ENCODE measurements around the gene COASY. TPM values are rescaled to one million over a fixed set of nuclear protein-coding genes. Genes with fewer than 3 reads are reported as not detected.

Gene COASY
- total RNA-seq, 1 experiment from 2014 or later, result 131 TPM

DNA sequence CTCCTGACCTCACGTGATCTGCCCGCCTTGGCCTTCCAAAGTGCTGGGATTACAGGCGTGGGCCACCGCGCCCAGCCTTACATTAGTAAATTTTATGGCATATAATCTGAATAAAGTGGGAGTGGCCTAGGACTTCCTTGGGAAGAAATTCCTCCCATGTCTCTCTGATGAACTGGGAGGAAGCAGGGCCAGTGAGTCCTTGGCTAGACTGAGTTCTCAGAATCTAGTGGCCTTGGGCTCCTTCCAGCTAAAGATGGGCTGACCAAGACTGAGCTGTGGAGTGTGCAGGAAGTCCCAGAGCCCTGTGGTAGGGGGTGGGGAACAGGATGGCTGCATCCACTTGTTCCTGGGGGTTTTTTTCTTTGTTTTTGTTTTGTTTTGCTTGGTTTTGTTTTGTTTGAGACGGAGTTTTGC is 35.9 kb upstream of the COASY start:
- Mint-ChIP-seq H3K27me3 (ENCODE audit: low read depth) (peaks cover 13% of the 10 kb centered on the region), H3K27ac (no peak overlapping the region), H3K9me3 (no peaks in the 10 kb centered on the region), H3K4me3 (no peak overlapping the region), H3K36me3 (peaks cover 10% of the 10 kb centered on the region), H3K4me1 (no peaks in the 10 kb centered on the region; the same call in 1 of the 2 replicates)
- no peak for DNase-seq (ENCODE audit: low spot score)
- POLR2A ChIA-PET, result no interaction called here
- no peak for ATAC-seq
- TF ChIP-seq TCF7 (CRISPR knock-in tag; IDR thresholded peaks at IDR 0.05; ENCODE audit: low read depth), result no peak
- no peak for TF ChIP-seq ETV6 (CRISPR knock-in tag; IDR thresholded peaks at IDR 0.05)
- no peak for TF ChIP-seq ZNF219 (CRISPR knock-in tag; IDR thresholded peaks at IDR 0.05; ENCODE audit: borderline replicate concordance)
- TF ChIP-seq, protein P1, sequence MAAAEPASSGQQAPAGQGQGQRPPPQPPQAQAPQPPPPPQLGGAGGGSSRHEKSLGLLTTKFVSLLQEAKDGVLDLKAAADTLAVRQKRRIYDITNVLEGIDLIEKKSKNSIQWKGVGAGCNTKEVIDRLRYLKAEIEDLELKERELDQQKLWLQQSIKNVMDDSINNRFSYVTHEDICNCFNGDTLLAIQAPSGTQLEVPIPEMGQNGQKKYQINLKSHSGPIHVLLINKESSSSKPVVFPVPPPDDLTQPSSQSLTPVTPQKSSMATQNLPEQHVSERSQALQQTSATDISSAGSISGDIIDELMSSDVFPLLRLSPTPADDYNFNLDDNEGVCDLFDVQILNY (CRISPR knock-in tag; IDR thresholded peaks at IDR 0.05), result no peak
- TF ChIP-seq, protein P2, sequence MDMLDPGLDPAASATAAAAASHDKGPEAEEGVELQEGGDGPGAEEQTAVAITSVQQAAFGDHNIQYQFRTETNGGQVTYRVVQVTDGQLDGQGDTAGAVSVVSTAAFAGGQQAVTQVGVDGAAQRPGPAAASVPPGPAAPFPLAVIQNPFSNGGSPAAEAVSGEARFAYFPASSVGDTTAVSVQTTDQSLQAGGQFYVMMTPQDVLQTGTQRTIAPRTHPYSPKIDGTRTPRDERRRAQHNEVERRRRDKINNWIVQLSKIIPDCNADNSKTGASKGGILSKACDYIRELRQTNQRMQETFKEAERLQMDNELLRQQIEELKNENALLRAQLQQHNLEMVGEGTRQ (CRISPR knock-in tag; IDR thresholded peaks at IDR 0.05), result no peak
- TF ChIP-seq, protein P3, sequence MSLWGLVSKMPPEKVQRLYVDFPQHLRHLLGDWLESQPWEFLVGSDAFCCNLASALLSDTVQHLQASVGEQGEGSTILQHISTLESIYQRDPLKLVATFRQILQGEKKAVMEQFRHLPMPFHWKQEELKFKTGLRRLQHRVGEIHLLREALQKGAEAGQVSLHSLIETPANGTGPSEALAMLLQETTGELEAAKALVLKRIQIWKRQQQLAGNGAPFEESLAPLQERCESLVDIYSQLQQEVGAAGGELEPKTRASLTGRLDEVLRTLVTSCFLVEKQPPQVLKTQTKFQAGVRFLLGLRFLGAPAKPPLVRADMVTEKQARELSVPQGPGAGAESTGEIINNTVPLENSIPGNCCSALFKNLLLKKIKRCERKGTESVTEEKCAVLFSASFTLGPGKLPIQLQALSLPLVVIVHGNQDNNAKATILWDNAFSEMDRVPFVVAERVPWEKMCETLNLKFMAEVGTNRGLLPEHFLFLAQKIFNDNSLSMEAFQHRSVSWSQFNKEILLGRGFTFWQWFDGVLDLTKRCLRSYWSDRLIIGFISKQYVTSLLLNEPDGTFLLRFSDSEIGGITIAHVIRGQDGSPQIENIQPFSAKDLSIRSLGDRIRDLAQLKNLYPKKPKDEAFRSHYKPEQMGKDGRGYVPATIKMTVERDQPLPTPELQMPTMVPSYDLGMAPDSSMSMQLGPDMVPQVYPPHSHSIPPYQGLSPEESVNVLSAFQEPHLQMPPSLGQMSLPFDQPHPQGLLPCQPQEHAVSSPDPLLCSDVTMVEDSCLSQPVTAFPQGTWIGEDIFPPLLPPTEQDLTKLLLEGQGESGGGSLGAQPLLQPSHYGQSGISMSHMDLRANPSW (CRISPR knock-in tag; conservative IDR thresholded peaks at IDR 0.05; ENCODE audit: low read depth), result no peak
- TF ChIP-seq NFYB (CRISPR knock-in tag; conservative IDR thresholded peaks at IDR 0.05; ENCODE audit: low read depth), result no peak
- TF ChIP-seq FOXK1 (CRISPR knock-in tag; IDR thresholded peaks at IDR 0.05), result no peak
- no peak for TF ChIP-seq ZNF317 (CRISPR knock-in tag; IDR thresholded peaks at IDR 0.05; ENCODE audit: borderline replicate concordance, low read depth)
- TF ChIP-seq, protein P4, sequence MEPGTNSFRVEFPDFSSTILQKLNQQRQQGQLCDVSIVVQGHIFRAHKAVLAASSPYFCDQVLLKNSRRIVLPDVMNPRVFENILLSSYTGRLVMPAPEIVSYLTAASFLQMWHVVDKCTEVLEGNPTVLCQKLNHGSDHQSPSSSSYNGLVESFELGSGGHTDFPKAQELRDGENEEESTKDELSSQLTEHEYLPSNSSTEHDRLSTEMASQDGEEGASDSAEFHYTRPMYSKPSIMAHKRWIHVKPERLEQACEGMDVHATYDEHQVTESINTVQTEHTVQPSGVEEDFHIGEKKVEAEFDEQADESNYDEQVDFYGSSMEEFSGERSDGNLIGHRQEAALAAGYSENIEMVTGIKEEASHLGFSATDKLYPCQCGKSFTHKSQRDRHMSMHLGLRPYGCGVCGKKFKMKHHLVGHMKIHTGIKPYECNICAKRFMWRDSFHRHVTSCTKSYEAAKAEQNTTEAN (CRISPR knock-in tag; IDR thresholded peaks at IDR 0.05), result no peak
- TF ChIP-seq, protein P5, sequence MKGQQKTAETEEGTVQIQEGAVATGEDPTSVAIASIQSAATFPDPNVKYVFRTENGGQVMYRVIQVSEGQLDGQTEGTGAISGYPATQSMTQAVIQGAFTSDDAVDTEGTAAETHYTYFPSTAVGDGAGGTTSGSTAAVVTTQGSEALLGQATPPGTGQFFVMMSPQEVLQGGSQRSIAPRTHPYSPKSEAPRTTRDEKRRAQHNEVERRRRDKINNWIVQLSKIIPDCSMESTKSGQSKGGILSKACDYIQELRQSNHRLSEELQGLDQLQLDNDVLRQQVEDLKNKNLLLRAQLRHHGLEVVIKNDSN (CRISPR knock-in tag; IDR thresholded peaks at IDR 0.05), result no peak
- no peak for TF ChIP-seq GRHL2 (CRISPR knock-in tag; IDR thresholded peaks at IDR 0.05; ENCODE audit: insufficient replicate concordance, severe bottlenecking)
- CTCF ChIA-PET, result interaction anchor here (3.2 kb wide), 1 partner anchor 8 kb away, joined by 72 read pairs; no protein-coding TSS in a partner anchor

DNA sequence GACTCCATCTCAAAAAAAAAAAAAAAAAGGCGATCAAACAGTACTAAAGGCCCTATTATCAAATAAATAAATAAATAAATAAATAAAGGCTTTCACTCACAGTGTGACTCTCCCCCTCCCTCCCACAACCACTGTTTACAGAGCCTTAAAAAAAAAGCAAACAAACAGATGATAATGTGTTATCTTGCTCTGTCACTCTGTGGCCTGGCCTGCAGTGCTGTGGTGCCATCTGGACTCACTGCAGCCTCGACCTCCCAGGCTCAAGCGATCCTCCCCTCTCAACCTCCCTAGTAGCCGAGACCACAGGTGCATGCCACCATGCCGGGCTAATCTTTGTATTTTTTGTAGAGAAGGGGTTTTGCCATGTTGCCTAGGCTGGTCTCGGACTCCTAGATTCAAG is 34.0 kb upstream of the COASY start:
- H3K27ac Mint-ChIP-seq, result no peak overlapping the region
- DNase-seq (ENCODE audit: low spot score), result no peak
- no peak overlapping the region for H3K4me3 Mint-ChIP-seq
- ChIA-PET POLR2A (interaction anchor here (0.6 to 1.1 kb wide), 4 partner anchors 10 to 194 kb away, joined by 3 to 6 read pairs (median 3); partner anchors contain the start of gene CAVIN1), CTCF (interaction anchor here (0.5 to 3.2 kb wide), 73 partner anchors 8 to 1599 kb away, joined by 3 to 72 read pairs (median 5); partner anchors contain the start of genes CAVIN1, DNAJC7, GHDC and HSPB9)
- H3K9me3 Mint-ChIP-seq, result no peaks in the 10 kb centered on the region
- peaks cover 3% of the 10 kb centered on the region; the same call in 1 of the 2 replicates for H3K36me3 Mint-ChIP-seq
- H3K4me1 Mint-ChIP-seq, result peaks cover 4% of the 10 kb centered on the region
- H3K27me3 Mint-ChIP-seq (ENCODE audit: low read depth), result peaks cover 24% of the 10 kb centered on the region
- ATAC-seq, result no peak
- no peak for TF ChIP-seq GABPB1 (CRISPR knock-in tag; IDR thresholded peaks at IDR 0.05)
- TF ChIP-seq, protein P3 (CRISPR knock-in tag; conservative IDR thresholded peaks at IDR 0.05; ENCODE audit: low read depth), result no peak
- TF ChIP-seq FOXK1 (CRISPR knock-in tag; IDR thresholded peaks at IDR 0.05), result no peak
- TF ChIP-seq JUN (CRISPR knock-in tag; IDR thresholded peaks at IDR 0.05), result no peak
- no peak for TF ChIP-seq MYBL2 (CRISPR knock-in tag; IDR thresholded peaks at IDR 0.05)
- TF ChIP-seq, protein P6, sequence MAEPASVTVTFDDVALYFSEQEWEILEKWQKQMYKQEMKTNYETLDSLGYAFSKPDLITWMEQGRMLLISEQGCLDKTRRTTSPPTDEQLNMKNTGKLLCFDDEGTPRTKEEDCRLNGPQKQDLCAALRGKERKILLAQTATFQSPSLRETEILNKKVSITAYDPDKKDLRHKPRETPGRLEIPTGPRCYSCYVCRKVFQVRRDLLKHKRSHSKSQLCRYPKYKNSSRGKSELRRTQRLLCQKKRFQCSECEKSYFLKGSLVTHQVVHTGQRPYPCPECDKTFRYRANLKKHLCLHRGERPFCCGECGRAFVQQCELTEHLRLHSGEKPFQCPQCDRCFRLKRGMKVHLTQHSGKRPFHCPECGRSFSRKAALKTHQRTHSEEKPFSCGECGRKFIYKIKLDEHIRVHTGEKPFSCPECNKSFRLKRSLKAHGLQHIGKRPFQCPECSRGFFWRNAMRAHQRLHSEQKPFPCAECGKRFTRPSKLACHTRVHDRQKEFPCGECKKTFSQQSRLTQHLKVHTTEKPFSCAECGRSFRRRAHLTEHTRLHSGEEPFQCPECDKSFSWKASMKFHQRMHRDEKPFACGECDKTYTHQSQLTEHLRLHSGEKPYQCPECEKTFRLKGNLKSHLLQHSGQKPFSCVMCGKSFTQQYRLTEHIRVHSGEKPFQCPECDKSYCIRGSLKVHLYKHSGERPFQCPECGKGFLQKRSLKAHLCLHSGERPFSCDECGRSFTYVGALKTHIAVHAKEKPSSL (CRISPR knock-in tag; conservative IDR thresholded peaks at IDR 0.05), result no peak
- TF ChIP-seq ZNF396 (CRISPR knock-in tag; IDR thresholded peaks at IDR 0.05; ENCODE audit: borderline replicate concordance), result no peak
- no peak for TF ChIP-seq ESRRA (CRISPR knock-in tag; IDR thresholded peaks at IDR 0.05; ENCODE audit: borderline replicate concordance)

Data from WTC11 (cell line).